GM19351 (cell line): Measurements from ENCODE around the gene PAK5.
A peak's percentile ranks its signal among the peaks of the same experiment; 100 is the strongest.

Experiments used
- ATAC-seq: cut with Tn5 transposase; IDR thresholded peaks from one replicate; pipeline ENCODE4 v1.9.1; 2021; ENCODE audit warnings: mild to moderate bottlenecking, moderate library complexity; ENCODE audit not compliant: unreplicated experiment

PAK5 gene

GRCh38 chr20:9626357-9626756 lies 212.5 kb downstream of the PAK5 start:
- ATAC-seq, result no peak

DNA sequence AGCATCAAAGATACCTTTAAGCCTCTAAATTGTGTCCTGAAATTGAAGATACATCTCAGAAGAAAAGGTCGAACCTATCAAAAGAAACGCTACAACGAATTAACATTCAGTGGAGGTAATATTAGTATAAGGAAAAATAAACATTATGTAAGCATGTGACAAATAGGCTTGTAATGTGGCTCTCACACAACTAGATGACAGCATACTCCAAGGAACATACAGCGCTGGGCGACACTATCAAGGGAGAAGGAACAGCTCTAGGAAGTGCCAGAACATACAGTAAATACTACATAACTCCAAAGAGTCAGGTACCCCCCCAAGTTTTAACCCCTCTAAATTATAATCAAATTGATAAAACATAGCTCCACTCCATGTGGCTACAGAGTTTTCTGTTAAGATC lies 220.9 kb downstream of the PAK5 start:
- ATAC-seq, result no peak

DNA sequence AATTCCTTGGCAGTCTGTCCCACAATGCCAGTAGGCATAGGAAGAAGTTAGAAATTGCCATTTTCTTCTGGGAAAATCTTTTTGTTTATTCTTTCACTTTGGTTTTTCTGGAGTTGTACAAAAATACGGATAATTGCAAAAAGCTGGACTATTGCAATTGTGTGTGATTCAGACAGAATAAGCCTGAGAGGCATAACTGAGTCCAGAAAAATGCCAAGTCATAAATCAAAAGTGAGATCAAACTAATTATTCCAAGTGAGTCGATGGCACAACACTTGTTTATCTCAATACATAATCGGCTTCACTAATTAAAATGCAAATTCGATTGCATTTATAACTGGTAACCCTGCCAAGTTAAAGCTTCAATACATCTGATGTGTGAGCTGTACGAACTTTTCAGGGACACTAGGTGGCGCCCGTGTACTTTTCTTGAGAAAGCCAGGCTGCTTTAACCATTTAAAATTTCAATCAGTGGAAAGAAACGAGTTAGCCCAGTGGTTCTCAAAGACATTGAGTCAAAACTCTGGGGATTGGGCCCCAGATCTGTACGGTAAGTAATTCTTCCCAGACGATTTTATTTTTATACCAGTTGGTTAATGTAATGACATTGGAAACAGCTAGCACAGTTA lies 221.9 kb downstream of the PAK5 start:
- peak; percentile 46 for ATAC-seq

GRCh38 chr20:9616455-9616805 lies 222.4 kb downstream of the PAK5 start:
- ATAC-seq, result peak; percentile 8

DNA sequence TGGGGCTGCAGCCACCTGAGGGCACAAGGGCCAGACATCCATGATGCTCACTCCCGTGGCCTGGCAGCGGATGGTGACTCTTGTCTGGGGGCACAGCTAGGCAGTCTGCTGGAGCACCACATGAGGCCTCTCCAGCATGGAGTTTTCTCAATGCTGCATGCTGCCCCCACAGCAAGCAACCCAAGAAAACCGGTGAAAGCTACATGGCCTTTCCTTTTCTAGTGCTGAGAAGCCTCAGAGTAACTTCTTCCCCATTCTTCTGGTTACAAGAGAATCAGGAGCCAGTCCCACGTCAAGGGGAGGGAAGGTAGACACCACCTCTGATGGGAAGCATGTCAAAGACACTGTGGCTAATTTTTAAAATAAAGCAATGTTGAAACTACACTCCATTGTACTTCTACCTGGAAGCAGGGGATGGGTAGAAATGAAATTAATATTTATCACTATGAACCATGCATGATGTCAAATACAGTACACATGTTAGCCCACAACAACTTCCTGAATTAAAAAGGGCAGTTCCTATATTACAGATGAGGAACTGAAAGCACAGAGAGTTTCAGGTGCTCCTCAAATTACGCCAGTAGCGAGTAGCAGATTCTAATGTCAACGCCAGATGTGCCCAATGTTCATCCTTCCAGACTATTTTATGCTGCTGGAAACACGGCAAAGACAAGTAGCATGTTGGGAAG lies 223.0 kb downstream of the PAK5 start:
- peak; percentile 97 for ATAC-seq

- ATAC-seq, result no peak
Observed at GRCh38 chr20:9615118-9615517, 223.8 kb downstream of the PAK5 start.

GRCh38 chr20:9613871-9614270 lies 225.0 kb downstream of the PAK5 start:
- no peak for ATAC-seq

DNA sequence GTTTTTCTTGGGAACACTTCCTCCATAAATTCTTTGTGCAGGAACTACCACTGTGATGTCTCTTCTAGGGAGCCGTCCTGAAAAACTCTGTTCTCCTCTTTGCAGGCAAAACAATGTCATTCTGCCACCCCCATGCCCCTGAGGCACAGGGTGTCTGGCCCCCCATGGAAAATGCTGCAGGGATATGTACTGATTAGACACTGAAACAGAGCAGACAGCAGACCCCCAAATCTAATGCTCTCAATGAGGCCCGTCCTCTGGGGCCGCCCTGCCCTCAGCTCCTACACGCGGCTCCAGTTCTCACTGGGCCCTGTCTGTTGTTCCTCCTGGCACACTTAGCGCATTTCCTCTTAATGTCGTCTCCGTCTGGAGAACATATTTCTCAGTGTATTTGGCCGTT lies 227.0 kb downstream of the PAK5 start:
- no peak for ATAC-seq

DNA sequence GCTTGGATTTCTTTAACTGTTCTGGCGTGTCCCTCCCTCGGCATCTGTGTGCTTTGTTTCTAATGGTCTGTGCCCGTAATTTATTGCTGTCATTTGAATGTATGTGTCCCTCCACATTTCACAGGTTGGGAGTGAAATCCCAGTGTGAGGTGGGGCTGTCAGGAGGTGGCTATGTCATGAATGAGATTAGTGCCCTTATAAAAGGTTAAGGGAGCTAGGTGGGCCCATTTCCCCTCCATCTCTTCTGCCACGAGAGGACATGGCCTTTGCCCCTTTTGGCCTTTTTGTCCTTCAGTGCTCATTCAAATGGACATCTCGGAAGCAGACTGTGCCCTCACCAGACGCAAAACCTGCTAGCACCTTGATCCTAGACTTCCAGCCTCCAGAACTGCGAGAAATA lies 228.2 kb downstream of the PAK5 start:
- no peak for ATAC-seq

GRCh38 chr20:9609887-9610502 lies 228.9 kb downstream of the PAK5 start:
- peak; percentile 80 for ATAC-seq

GRCh38 chr20:9608639-9609340 lies 230.1 kb downstream of the PAK5 start:
- ATAC-seq, result no peak

- no peak for ATAC-seq
Observed at GRCh38 chr20:9602847-9603183, 236.1 kb downstream of the PAK5 start.

- no peak for ATAC-seq
Observed at GRCh38 chr20:9600562-9600961, 238.3 kb downstream of the PAK5 start.

DNA sequence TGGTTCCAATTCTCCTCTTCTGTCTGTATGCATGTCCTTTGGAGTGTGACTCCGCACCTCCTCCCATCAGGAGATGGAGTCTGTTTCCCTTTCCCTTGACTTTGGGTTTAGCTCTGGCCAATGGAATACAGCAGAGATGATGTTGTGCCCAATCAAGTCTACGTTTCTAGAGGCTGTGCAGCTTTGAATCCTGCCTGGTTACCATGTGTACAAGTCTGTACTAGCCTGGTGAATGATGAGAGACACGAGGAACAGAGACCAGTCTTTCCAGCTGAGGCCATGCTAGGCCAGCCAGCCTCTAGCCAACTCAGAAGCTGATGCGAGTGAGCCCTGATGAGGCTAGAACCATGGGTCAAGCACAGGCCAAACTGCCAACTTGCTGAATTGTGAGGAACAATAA lies 241.3 kb downstream of the PAK5 start:
- ATAC-seq, result no peak

- ATAC-seq, result no peak
Observed at GRCh38 chr20:9595763-9596162, 243.1 kb downstream of the PAK5 start.

GRCh38 chr20:9594284-9594875 lies 244.5 kb downstream of the PAK5 start:
- ATAC-seq, result no peak

DNA sequence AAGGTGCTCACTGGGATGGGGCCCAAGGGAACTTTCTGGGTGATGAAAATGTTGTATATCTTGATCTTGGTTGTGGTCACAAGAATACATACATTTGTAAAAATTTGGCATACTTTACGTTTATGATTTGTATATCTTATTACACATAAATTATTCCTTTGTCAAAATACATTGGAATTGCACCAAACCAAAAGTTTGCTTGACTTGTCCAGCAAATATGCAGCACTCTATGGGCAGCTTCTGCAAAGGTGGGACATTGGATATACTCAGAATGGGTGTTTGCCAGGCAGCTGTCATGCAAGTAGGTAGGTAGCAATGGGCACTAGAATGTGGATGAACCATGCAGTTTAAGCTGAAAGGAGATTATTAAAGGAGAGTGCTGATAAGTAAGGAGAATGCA lies 246.5 kb downstream of the PAK5 start:
- no peak for ATAC-seq

- no peak for ATAC-seq
Observed at GRCh38 chr20:9591080-9591479, 247.8 kb downstream of the PAK5 start.

- ATAC-seq, result no peak
Observed at GRCh38 chr20:9590189-9590588, 248.7 kb downstream of the PAK5 start.

DNA sequence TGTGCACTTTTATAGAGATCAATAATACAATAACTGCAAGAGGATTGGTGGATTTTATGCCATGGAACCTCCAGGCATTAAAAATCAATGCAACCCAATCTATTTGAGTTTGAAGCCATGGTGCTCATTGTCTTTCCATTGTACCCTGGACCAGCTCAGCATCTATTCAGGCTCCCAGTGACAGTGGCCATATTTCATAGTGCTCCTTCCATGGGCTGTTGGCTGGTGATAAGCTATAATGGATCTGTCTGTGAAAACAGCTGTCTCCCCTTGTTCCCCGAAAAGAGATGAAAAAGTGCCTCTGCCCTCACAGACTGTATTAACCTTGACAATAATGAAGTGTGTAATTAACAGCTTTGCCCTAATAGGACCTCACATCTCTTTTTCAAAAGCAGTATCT lies 250.2 kb downstream of the PAK5 start:
- no peak for ATAC-seq

- ATAC-seq, result no peak
Observed at GRCh38 chr20:9583151-9583550, 255.7 kb downstream of the PAK5 start.

DNA sequence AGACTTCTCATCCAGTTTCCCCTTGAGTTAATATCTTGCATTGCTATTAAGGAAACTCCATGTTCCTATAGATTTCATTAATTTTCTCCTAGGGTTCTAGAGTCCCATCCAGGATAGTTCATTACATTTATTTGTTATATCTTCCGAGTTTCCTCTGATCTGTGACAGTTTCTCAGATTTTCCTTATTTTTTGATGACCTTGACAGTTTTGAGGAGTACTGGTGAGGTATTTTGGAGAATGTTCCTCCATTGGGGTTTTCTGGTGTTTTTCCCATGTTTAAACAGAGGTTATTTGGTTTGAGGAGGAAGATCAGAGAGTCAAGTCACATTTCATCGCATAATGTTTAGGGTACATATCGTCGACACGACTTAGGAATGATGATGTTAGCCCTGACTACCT lies 256.7 kb downstream of the PAK5 start:
- ATAC-seq, result no peak
